ENCODE results near the gene CEP131.

Gene CEP131

DNA sequence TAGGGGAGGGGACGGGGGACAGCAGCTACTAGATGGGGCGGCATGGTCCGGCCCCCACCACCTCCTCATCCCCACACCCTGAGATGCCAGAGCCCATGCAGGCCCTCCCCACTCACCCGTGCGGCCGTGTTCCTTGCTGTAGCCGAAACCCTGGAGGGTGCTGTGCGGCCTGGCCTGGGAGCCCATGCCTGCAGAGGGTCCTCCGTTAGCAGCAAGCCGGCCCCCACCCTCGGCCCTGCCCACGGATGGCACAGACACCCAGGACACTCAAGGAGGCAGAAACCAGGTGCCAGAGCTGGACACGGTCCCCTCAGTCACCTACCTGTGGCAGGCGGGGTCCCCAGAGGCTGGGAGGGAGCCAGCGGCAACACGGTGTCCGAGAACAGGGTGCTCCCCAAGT lies 10.6 kb upstream of the CEP131 start (continued):
- TF ChIP-seq, protein P1, sequence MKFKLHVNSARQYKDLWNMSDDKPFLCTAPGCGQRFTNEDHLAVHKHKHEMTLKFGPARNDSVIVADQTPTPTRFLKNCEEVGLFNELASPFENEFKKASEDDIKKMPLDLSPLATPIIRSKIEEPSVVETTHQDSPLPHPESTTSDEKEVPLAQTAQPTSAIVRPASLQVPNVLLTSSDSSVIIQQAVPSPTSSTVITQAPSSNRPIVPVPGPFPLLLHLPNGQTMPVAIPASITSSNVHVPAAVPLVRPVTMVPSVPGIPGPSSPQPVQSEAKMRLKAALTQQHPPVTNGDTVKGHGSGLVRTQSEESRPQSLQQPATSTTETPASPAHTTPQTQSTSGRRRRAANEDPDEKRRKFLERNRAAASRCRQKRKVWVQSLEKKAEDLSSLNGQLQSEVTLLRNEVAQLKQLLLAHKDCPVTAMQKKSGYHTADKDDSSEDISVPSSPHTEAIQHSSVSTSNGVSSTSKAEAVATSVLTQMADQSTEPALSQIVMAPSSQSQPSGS (tag by site-specific recombination; IDR thresholded peaks at IDR 0.05; ENCODE audit: low read depth): no peak
- TF ChIP-seq ZNF768 (tag by site-specific recombination; IDR thresholded peaks at IDR 0.05) (no peak), ZNF132 (tag by site-specific recombination; IDR thresholded peaks at IDR 0.05; ENCODE audit: borderline replicate concordance) (no peak), ZNF157 (tag by site-specific recombination; IDR thresholded peaks at IDR 0.05) (no peak), ZFHX2 (tag by site-specific recombination; conservative IDR thresholded peaks at IDR 0.05) (no peak)

DNA sequence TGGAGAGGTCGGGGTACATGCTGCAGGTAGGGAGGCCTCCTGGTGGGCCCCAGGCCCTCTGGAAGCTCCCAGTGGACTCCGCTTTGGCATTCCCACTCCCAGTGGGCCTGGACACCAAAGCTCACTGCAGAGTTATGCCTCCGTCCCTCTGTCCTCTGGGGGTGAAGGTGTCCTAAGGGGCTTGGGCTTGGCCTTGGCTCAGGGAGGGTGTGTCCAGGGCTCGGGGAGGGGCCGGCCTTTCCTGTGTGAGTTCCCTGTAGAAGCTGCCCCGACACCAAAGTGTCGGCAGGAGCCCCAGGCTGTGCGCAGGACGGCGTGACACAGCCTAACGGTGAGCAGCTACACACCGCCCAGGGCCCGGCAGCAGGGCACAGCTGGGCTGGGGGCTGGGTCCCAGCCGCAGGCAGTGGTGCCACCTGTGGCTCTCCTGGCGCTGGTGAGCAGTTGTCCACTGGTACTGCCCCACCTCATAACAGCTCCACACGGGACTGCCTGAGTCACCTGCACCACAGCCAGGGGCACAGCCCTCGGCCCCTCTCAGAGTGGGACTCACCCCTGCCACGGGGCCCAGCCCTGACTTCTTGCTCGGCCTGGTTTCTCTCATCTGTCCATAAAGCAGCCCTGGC lies 10.0 kb upstream of the CEP131 start:
- ChIA-PET POLR2A (interaction anchor here (0.9 to 3.8 kb wide), 2 partner anchors 10 to 257 kb away, joined by 6 to 22 read pairs; partner anchors contain the start of gene CEP131), CTCF (interaction anchor here (0.5 to 1.4 kb wide), 4 partner anchors 10 to 252 kb away, joined by 3 to 7 read pairs (median 5); partner anchors contain the start of gene CEP131)
- no peak overlapping the region for H3K4me3 ChIP-seq (ENCODE audit: low read depth, low read length)
- H3K4me1 ChIP-seq (ENCODE audit: control insufficient read depth, insufficient read depth, low read length): peaks cover 8% of the 10 kb centered on the region
- no peak overlapping the region for H3K27ac ChIP-seq (ENCODE audit: extremely low read depth, low read depth, low read length)
- peaks cover 5 to 70% of the 10 kb centered on the region in 2 experiments; a peak in 2 of 3 replicates for H3K36me3 ChIP-seq (ENCODE audit: control insufficient read depth in 2 of 2, insufficient read depth in 1 of 2, low read length in 2 of 2)
- H3K9me3 ChIP-seq (ENCODE audit: control insufficient read depth, insufficient read depth, low read depth, low read length): no peaks in the 10 kb centered on the region
- no peak for TF ChIP-seq ZNF157 (tag by site-specific recombination; IDR thresholded peaks at IDR 0.05)
- no peak for TF ChIP-seq ZNF624 (tag by site-specific recombination; IDR thresholded peaks at IDR 0.05)
- TF ChIP-seq ZNF626 (tag by site-specific recombination; IDR thresholded peaks at IDR 0.05): no peak
- TF ChIP-seq, protein P2, sequence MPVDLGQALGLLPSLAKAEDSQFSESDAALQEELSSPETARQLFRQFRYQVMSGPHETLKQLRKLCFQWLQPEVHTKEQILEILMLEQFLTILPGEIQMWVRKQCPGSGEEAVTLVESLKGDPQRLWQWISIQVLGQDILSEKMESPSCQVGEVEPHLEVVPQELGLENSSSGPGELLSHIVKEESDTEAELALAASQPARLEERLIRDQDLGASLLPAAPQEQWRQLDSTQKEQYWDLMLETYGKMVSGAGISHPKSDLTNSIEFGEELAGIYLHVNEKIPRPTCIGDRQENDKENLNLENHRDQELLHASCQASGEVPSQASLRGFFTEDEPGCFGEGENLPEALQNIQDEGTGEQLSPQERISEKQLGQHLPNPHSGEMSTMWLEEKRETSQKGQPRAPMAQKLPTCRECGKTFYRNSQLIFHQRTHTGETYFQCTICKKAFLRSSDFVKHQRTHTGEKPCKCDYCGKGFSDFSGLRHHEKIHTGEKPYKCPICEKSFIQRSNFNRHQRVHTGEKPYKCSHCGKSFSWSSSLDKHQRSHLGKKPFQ (tag by site-specific recombination; IDR thresholded peaks at IDR 0.05): no peak
- TF ChIP-seq ZNF664 (tag by site-specific recombination; IDR thresholded peaks at IDR 0.05): no peak
- no peak for TF ChIP-seq ZNF175 (tag by site-specific recombination; IDR thresholded peaks at IDR 0.05)
- no peak for TF ChIP-seq ZNF621 (tag by site-specific recombination; IDR thresholded peaks at IDR 0.05)
- peak; percentile 66 for TF ChIP-seq SCRT1 (tag by site-specific recombination; IDR thresholded peaks at IDR 0.05; ENCODE audit: borderline replicate concordance)
- TF ChIP-seq SCRT2 (tag by site-specific recombination; IDR thresholded peaks at IDR 0.05): peak; percentile 69
- TF ChIP-seq ZNF785 (tag by site-specific recombination; IDR thresholded peaks at IDR 0.05): no peak
- no peak for TF ChIP-seq MYNN (tag by site-specific recombination; IDR thresholded peaks at IDR 0.05; ENCODE audit: borderline replicate concordance)
- TF ChIP-seq ZNF571 (tag by site-specific recombination; IDR thresholded peaks at IDR 0.05): no peak
- TF ChIP-seq, protein P3, sequence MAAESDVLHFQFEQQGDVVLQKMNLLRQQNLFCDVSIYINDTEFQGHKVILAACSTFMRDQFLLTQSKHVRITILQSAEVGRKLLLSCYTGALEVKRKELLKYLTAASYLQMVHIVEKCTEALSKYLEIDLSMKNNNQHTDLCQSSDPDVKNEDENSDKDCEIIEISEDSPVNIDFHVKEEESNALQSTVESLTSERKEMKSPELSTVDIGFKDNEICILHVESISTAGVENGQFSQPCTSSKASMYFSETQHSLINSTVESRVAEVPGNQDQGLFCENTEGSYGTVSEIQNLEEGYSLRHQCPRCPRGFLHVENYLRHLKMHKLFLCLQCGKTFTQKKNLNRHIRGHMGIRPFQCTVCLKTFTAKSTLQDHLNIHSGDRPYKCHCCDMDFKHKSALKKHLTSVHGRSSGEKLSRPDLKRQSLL (tag by site-specific recombination; IDR thresholded peaks at IDR 0.05): no peak
- TF ChIP-seq ZNF76 (tag by site-specific recombination; IDR thresholded peaks at IDR 0.05; ENCODE audit: borderline replicate concordance, low read depth): no peak
- TF ChIP-seq ZNF561 (tag by site-specific recombination; IDR thresholded peaks at IDR 0.05; ENCODE audit: borderline replicate concordance): no peak
- TF ChIP-seq ZNF558 (tag by site-specific recombination; IDR thresholded peaks at IDR 0.05): no peak
- no peak for TF ChIP-seq HOXC10 (CRISPR knock-in tag; IDR thresholded peaks at IDR 0.05)
